Fibroblast of skin of back (primary cell): ENCODE data around the gene KRT72.

Experiments
- DNase-seq: peaks from one replicate; pipeline ENCODE4 v3.0.0-alpha.2; 2013

The KRT72 gene

GRCh38 chr12:52539821-52540173 lies 61.5 kb downstream of the KRT72 start:
- DNase-seq: no peak

DNA sequence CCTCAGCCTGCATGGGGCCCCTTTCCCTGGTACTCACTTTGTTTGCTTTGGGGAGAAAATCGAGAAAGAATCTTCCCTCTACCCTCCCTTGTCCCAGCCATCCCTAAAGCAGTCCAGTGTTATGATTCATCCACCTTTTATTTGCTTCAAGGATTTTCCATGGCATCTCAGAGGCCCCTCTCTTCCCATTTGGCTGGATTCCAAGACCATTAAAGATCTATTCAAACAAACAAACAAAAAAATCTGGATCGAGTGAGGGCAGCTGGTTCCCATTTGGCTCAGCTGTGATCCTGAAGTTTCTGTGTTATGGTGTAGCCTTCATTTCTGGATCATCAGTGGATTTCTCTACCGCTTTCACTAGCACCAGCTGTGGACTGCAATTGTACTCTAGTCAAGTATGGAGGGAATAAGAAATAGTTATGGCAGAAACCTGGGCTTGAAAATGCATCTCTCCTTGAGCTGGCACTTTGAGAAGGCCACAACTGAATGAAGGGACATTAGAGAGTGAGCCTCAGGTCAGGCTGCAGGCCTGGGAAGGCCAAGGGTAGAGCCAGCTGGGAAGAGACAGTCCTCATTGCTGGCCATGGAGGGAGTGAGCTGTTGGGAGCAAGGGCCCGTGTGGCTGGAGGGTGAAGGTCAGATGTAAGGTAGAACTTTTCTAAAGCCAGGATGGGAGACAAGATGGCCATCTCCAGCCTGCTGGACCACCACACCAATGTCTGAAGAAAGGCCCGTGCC lies 62.0 kb downstream of the KRT72 start:
- peak; percentile 70 for DNase-seq

DNA sequence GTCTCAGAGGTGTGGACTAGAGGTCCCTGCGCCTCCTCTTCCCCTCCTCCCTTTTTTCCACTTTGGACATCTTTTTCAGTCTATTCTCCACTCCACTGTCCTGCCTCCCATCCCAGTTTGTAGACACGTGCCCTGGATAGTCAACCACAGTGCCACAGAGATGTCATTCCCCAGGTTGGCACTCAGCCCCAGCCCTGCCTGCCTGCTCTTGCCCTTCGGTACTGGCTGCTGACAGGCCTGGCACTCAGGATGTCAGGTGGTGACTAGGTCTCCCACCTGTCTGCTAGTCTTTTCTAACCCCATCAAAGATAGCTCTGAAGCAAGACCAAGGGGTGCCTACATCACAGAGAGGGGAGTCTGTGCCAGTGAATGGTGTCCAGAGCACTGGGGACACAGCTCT lies 64.2 kb downstream of the KRT72 start:
- DNase-seq: no peak
